HG02973 (cell line): ENCODE measurements around the gene BTNL3.
"Not testable (repeated sequence)": the region's sequence is repeated elsewhere in the genome, so short reads cannot be mapped to it uniquely, and the experiment has no call there.

Experiments
- ATAC-seq: cut with Tn5 transposase; IDR thresholded peaks from one replicate; pipeline ENCODE4 v1.9.1; 2021; ENCODE audit warnings: moderate library complexity; ENCODE audit not compliant: unreplicated experiment

Gene BTNL3, protein sequence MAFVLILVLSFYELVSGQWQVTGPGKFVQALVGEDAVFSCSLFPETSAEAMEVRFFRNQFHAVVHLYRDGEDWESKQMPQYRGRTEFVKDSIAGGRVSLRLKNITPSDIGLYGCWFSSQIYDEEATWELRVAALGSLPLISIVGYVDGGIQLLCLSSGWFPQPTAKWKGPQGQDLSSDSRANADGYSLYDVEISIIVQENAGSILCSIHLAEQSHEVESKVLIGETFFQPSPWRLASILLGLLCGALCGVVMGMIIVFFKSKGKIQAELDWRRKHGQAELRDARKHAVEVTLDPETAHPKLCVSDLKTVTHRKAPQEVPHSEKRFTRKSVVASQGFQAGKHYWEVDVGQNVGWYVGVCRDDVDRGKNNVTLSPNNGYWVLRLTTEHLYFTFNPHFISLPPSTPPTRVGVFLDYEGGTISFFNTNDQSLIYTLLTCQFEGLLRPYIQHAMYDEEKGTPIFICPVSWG

DNA sequence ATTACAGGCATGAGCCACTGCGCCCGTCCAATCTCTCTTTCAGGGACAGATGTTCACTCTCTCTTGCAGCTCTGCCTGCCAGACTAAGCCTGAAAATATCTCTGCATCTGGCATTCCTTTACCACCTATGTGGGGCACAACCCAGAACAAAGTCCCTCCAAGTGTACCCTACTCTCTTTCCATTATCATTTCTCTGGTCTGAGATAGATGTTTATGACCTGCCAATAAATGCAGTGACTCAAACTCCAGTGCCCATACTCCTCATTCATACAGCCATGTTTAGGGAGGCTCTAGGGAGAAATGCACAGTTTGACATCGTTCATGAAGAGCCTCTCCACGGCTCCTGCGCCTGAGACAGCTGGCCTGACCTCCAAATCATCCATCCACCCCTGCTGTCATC is at the start of gene BTNL3:
TSS of gene BTNL3 (plus strand) at position 255 of the 400 bp plus-strand sequence. CDS start 183 bp downstream, outside the sequence.
- ATAC-seq, result no peak

- no peak for ATAC-seq
Observed at GRCh38 chr5:180950291-180950949, 38.2 kb upstream of the BTNL3 start.

DNA sequence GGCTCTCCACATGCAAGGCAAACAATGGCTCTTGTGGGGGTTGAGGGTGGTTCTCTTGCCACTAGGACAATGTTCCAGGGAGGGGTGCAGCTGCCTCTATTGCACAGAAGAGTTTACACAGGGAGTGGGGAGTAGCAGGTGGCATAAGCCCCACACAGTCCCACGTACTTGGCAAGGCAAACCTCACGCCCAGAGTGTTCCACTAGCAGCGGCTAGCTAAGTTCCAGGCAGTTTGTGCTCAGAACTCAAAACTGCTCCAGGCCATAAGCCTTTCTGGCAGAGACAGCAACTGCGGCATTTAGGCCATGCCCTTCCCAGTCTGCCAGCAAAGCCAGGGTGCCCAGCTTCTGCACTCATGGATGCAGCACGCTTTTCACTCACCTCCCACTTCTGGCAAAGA is 29.0 kb upstream of the BTNL3 start:
- no peak for ATAC-seq

GRCh38 chr5:180960209-180960608 is 28.4 kb upstream of the BTNL3 start:
- no peak for ATAC-seq

DNA sequence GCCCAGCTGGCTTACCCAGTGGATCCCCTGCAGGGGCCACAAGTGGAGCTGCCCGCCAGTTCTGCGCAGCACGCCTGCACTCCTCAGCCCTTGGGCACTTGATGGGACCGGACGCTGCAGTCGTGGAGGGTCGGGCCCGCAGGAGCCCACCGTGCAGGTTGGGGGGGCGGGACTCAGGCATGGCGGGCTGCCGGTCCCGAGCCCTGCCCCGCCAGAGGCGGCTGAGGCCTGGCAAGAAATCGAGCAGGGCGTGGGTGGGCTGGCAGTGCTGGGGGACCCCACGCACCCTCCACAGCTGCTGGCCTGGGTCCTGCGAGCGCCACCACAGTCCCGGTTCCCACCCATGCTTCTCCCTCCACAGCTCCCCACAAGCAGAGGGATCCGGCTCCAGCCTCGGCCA is 19.2 kb upstream of the BTNL3 start:
- ATAC-seq, result no peak

GRCh38 chr5:180970336-180970735 is 18.3 kb upstream of the BTNL3 start:
- no peak for ATAC-seq

- ATAC-seq, result no peak
Observed at GRCh38 chr5:180970875-180971274, 17.8 kb upstream of the BTNL3 start.

GRCh38 chr5:180974612-180975315 is 13.9 kb upstream of the BTNL3 start:
- ATAC-seq, result peak; percentile 27

GRCh38 chr5:180975338-180975737 is 13.3 kb upstream of the BTNL3 start:
- ATAC-seq, result peak; percentile 90

GRCh38 chr5:180976518-180976917 is 12.1 kb upstream of the BTNL3 start:
- ATAC-seq, result no peak

DNA sequence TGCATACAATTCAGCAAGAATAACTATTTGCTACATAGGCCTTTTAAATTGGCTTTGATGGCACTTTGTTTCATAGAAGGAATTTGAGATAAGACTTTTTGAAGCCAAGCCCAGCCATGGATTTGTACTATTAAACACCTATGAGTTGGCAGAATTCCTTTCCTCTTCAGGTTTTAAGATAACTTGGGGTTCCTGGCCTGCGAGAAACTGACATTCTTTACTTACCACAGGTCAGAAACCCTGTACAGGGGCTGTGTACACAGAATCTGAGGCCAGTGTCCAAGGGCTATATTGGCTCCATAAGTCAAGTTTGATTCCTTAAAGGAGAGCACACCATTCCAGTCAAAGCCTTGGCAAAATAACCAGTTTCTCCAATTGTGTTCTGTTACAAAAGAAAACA is 10.8 kb upstream of the BTNL3 start:
- ATAC-seq, result no peak

GRCh38 chr5:180982008-180982741 is 6.5 kb upstream of the BTNL3 start:
- no peak for ATAC-seq

DNA sequence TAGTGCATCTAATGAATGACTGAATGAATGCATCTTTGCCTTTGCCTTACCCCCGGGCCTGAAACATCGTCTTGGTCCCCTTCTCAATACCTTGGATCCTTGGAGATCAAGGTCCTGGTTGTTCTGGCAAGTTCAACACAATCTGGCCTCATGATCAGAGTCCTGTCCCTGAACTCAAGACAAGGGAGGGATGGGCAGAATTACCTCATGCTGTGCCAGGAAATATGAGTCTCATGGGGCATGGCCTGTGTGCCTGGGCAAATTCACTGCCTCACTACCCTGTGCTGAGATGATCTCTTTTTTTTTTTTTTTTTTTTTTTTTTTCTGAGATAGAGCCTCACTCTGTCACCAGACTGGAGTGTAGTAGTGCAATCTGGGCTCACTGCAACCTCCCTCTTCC is 630 bp upstream of the BTNL3 start:
- no peak for ATAC-seq

DNA sequence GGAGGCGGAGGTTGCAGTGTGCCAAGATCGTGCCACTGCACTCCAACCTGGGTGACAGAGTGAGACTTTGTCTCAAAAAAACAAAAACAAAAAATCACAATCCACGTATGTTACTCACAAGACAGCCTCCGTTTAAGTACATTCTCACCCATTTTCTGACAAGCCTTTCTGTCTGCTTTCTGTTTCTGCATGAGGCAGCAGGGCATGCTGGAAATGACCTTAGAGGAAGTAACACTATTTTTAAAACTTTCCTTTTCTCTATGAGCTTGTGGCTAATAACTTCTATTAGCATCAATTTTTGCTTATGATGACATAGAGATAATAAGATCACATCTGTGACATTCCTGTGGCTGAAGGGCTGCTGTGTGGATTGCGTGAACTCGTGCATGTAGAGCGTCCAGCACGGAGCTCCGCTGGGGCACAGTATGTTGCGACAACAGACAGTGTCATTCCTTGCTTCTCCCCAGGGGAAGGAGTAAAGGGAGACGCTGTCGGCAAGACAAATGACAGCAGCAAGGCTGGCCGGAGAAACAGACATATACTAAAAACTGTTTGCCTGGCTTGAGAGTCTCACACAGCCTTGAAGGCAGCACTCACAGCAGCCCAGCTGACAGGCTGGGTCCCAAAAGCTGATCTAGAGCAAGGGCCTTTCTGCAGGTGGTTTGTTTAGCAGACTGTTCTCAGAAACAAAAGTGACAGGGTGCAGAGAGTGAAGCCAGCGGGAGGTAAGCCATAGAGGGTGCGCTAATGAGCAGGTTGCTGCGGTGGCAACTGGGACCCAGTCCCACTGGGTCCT is 1.6 kb downstream of the BTNL3 start:
- no peak for ATAC-seq

- no peak for ATAC-seq
Observed at GRCh38 chr5:180990882-180991242, 2.2 kb downstream of the BTNL3 start.

DNA sequence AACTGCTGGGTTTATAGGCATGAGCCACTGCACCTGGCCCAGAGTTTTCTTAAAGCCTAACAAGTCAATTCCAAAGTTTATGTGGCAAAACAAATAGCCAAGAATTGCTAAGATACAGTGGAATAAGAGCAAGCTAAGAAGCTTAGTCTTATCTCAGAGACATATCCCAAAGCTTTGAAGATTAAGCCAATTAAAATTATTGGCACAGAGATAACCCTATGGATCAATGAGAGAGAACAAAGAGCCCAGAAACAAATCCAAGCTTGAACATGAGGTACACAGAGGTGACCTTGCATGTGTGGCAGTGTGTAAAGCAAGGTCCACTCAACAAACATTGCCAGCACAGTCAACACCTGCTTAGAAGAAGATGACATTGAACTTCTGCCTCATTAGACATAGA is 13.3 kb downstream of the BTNL3 start:
- no peak for ATAC-seq

DNA sequence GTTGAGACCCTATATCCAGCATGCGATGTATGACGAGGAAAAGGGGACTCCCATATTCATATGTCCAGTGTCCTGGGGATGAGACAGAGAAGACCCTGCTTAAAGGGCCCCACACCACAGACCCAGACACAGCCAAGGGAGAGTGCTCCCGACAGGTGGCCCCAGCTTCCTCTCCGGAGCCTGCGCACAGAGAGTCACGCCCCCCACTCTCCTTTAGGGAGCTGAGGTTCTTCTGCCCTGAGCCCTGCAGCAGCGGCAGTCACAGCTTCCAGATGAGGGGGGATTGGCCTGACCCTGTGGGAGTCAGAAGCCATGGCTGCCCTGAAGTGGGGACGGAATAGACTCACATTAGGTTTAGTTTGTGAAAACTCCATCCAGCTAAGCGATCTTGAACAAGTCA is 17.1 kb downstream of the BTNL3 start:
- no peak for ATAC-seq

- no peak for ATAC-seq
Observed at GRCh38 chr5:181008136-181008535, 19.5 kb downstream of the BTNL3 start.

DNA sequence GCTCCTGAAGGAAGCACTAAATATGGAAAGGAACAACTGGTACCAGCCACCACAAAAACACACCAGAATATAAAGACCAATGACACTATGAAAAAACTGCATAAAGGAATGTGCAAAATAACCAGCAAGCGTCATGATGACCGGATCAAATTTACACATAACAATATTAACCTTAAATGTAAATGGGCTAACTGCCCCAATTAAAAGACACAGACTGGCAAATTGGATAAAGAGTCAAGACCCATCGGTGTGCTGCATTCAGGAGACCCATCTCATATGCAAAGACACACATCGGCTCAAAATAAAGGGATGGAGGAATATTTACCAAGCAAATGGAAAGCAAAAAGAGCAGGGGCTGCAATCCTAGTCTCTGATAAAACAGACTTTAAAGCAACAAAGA is 21.4 kb downstream of the BTNL3 start:
- not testable (repeated sequence) for ATAC-seq

DNA sequence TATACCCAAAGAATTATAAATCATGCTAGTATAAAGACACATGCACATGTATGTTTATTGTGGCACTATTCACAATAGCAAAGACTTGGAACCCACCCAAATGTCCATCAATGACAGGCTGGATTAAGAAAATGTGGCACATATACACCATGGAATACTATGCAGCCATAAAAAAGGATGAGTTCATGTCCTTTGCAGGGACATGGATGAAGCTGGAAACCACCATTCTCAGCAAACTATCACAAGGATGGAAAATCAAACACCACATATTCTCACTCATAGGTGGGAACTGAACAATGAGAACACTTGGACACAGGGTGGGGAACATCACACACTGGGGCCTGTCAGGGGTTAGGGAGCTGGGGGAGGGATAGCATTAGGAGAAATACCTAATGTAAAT is 26.0 kb downstream of the BTNL3 start:
- not testable (repeated sequence) for ATAC-seq
